ENCODE measurements around the gene IFFO2. TPM values are rescaled to one million over a fixed set of nuclear protein-coding genes. Genes with fewer than 3 reads are reported as not detected.

IFFO2 gene
- total and polyA plus RNA-seq, 2 of the 13 experiments (the other 11 are each of a cell fraction or from before 2014, with no cell fraction given): 7.3 to 16.7 TPM

DNA sequence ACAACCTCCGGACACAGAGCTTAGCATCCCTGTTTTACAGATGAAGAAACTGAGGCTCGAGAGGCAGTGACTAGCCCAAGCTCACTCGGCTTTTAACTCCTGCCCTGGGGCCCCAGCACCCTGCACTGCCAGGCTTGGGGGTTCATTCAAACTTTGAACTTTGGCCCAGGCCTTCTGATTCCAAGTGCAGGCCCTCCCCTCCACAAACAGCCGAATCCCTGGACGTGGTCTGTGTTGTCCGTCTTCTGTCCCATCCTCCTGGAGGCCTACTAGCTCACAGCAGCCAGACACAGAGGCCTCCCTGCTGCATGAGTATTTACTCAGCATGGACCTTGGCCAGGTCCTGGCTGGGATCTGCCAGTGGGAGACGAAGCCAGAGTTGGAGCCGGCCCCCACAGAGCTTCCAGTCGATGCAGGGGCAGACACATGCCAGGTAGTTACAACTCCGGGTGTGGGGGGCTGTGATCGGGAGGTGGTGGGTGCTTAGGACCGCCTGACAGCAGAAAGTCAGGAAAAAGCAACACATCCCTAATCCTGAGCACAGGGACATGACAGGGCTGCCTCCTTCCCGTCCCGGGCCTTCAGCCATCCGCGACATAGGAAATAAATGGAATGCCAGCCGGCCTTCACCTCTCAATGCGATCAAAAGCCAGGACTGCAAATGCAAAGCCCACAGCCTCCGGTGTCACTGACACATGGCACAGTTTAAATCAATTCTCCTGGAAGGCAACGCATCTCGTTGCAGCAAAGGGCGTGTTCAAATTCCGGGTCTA lies 7.4 kb downstream of the IFFO2 start (continued):
- TF ChIP-seq RAD51 (IDR thresholded peaks at IDR 0.05; ENCODE audit: borderline replicate concordance): no peak
- TF ChIP-seq, protein P1, sequence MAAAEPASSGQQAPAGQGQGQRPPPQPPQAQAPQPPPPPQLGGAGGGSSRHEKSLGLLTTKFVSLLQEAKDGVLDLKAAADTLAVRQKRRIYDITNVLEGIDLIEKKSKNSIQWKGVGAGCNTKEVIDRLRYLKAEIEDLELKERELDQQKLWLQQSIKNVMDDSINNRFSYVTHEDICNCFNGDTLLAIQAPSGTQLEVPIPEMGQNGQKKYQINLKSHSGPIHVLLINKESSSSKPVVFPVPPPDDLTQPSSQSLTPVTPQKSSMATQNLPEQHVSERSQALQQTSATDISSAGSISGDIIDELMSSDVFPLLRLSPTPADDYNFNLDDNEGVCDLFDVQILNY (CRISPR knock-in tag; conservative IDR thresholded peaks at IDR 0.05): no peak
- TF ChIP-seq SIX1 (CRISPR knock-in tag; IDR thresholded peaks at IDR 0.05; ENCODE audit: borderline replicate concordance): peak; percentile 45; the same call in 1 of the 2 replicates
- TF ChIP-seq, protein P2, sequence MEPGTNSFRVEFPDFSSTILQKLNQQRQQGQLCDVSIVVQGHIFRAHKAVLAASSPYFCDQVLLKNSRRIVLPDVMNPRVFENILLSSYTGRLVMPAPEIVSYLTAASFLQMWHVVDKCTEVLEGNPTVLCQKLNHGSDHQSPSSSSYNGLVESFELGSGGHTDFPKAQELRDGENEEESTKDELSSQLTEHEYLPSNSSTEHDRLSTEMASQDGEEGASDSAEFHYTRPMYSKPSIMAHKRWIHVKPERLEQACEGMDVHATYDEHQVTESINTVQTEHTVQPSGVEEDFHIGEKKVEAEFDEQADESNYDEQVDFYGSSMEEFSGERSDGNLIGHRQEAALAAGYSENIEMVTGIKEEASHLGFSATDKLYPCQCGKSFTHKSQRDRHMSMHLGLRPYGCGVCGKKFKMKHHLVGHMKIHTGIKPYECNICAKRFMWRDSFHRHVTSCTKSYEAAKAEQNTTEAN (CRISPR knock-in tag; conservative IDR thresholded peaks at IDR 0.05): peak; percentile 88
- peak; percentile 82 for TF ChIP-seq ZNF777 (CRISPR knock-in tag; IDR thresholded peaks at IDR 0.05)
- peak; percentile 61 for TF ChIP-seq ZNF878 (CRISPR knock-in tag; IDR thresholded peaks at IDR 0.05)
- peak; percentile 70 for TF ChIP-seq FOSL2 (CRISPR knock-in tag; IDR thresholded peaks at IDR 0.05)
- TF ChIP-seq, protein P3, sequence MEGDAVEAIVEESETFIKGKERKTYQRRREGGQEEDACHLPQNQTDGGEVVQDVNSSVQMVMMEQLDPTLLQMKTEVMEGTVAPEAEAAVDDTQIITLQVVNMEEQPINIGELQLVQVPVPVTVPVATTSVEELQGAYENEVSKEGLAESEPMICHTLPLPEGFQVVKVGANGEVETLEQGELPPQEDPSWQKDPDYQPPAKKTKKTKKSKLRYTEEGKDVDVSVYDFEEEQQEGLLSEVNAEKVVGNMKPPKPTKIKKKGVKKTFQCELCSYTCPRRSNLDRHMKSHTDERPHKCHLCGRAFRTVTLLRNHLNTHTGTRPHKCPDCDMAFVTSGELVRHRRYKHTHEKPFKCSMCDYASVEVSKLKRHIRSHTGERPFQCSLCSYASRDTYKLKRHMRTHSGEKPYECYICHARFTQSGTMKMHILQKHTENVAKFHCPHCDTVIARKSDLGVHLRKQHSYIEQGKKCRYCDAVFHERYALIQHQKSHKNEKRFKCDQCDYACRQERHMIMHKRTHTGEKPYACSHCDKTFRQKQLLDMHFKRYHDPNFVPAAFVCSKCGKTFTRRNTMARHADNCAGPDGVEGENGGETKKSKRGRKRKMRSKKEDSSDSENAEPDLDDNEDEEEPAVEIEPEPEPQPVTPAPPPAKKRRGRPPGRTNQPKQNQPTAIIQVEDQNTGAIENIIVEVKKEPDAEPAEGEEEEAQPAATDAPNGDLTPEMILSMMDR (CRISPR knock-in tag; IDR thresholded peaks at IDR 0.05): peak; percentile 35; the same call in 1 of the 2 replicates
- 0 out of 2 replicates have a peak, but pooled peaks have one; percentile 80 for TF ChIP-seq SNAI1 (CRISPR knock-in tag; IDR thresholded peaks at IDR 0.05; ENCODE audit: borderline replicate concordance)
- peak; percentile 58; the same call in 1 of the 2 replicates for TF ChIP-seq ZNF460 (CRISPR knock-in tag; IDR thresholded peaks at IDR 0.05; ENCODE audit: borderline replicate concordance)
- 0 out of 2 replicates have a peak, but pooled peaks have one; percentile 25 for TF ChIP-seq RBFOX2 (IDR thresholded peaks at IDR 0.05; ENCODE audit: low read depth, low read length)
- TF ChIP-seq, protein P4, sequence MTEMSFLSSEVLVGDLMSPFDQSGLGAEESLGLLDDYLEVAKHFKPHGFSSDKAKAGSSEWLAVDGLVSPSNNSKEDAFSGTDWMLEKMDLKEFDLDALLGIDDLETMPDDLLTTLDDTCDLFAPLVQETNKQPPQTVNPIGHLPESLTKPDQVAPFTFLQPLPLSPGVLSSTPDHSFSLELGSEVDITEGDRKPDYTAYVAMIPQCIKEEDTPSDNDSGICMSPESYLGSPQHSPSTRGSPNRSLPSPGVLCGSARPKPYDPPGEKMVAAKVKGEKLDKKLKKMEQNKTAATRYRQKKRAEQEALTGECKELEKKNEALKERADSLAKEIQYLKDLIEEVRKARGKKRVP (CRISPR knock-in tag; IDR thresholded peaks at IDR 0.05): peak in 1 of 2 experiments; percentile 27; a peak in 1 of 4 replicates
- peak; percentile 85; the same call in 1 of the 2 replicates for TF ChIP-seq ZNF790 (CRISPR knock-in tag; IDR thresholded peaks at IDR 0.05; ENCODE audit: borderline replicate concordance)
- TF ChIP-seq, protein P5, sequence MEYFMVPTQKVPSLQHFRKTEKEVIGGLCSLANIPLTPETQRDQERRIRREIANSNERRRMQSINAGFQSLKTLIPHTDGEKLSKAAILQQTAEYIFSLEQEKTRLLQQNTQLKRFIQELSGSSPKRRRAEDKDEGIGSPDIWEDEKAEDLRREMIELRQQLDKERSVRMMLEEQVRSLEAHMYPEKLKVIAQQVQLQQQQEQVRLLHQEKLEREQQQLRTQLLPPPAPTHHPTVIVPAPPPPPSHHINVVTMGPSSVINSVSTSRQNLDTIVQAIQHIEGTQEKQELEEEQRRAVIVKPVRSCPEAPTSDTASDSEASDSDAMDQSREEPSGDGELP (IDR thresholded peaks at IDR 0.05; ENCODE audit: borderline replicate concordance, low read depth): peak; percentile 51; the same call in 1 of the 2 replicates
- TF ChIP-seq ZNF44 (CRISPR knock-in tag; IDR thresholded peaks at IDR 0.05): peak; percentile 24; the same call in 1 of the 2 replicates
- TF ChIP-seq, protein P6, sequence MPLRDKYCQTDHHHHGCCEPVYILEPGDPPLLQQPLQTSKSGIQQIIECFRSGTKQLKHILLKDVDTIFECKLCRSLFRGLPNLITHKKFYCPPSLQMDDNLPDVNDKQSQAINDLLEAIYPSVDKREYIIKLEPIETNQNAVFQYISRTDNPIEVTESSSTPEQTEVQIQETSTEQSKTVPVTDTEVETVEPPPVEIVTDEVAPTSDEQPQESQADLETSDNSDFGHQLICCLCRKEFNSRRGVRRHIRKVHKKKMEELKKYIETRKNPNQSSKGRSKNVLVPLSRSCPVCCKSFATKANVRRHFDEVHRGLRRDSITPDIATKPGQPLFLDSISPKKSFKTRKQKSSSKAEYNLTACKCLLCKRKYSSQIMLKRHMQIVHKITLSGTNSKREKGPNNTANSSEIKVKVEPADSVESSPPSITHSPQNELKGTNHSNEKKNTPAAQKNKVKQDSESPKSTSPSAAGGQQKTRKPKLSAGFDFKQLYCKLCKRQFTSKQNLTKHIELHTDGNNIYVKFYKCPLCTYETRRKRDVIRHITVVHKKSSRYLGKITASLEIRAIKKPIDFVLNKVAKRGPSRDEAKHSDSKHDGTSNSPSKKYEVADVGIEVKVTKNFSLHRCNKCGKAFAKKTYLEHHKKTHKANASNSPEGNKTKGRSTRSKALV (CRISPR knock-in tag; IDR thresholded peaks at IDR 0.05): 0 out of 2 replicates have a peak, but pooled peaks have one; percentile 87
- TF ChIP-seq, protein P7, sequence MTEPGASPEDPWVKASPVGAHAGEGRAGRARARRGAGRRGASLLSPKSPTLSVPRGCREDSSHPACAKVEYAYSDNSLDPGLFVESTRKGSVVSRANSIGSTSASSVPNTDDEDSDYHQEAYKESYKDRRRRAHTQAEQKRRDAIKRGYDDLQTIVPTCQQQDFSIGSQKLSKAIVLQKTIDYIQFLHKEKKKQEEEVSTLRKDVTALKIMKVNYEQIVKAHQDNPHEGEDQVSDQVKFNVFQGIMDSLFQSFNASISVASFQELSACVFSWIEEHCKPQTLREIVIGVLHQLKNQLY (CRISPR knock-in tag; IDR thresholded peaks at IDR 0.05): peak; percentile 69; the same call in 1 of the 2 replicates
- peak; percentile 72; the same call in 1 of the 2 replicates for TF ChIP-seq RNF2 (conservative IDR thresholded peaks at IDR 0.05; ENCODE audit: low read depth)
